Lung (tissue), 13 donors: ENCODE results near the gene PYGO2. TPM values are rescaled to one million over a fixed set of nuclear protein-coding genes. Genes with fewer than 3 reads are reported as not detected.
"Not testable (repeated sequence)": the region's sequence is repeated elsewhere in the genome, so short reads cannot be mapped to it uniquely, and the experiment has no call there.

ENCODE experiments used
- ATAC-seq: fragments of 200-7000 bp; cut with Tn5 transposase; one replicate; pipeline ENCODE4 v1.9.1; 2020; ENCODE audit warnings: moderate number of reproducible peaks; ENCODE audit not compliant: insufficient read depth, low FRiP score
- DNase-seq, 3 donors: peaks; one replicate each; pipeline ENCODE4 v3.0.0-alpha.2; 2013 to 2017
- H3K27ac ChIP-seq, 2 donors: one replicate each; pipeline ENCODE4 v1.5.1; 2013; ENCODE audit warnings: mild to moderate bottlenecking in 2 of 2, moderate library complexity in 2 of 2, control low read depth in 1 of 2, inconsistent platforms in 1 of 2, low read depth in 1 of 2, low read length in 1 of 2
- H3K27me3 ChIP-seq, 3 donors: one replicate each; pipeline ENCODE4 v1.5.1; 2013; ENCODE audit warnings: low read length in 2 of 3; ENCODE audit not compliant: control insufficient read depth in 3 of 3, insufficient read depth in 3 of 3
- H3K36me3 ChIP-seq, 4 donors: one replicate each; pipeline ENCODE4 v1.5.1; 2013; ENCODE audit warnings: low read length in 4 of 4, mild to moderate bottlenecking in 1 of 4, moderate library complexity in 1 of 4; ENCODE audit not compliant: control insufficient read depth in 4 of 4, insufficient read depth in 4 of 4
- H3K4me1 ChIP-seq, 5 donors: one replicate each; pipeline ENCODE4 v1.5.1; 2013; ENCODE audit warnings: low read length in 5 of 5, mild to moderate bottlenecking in 2 of 5, moderate library complexity in 1 of 5; ENCODE audit not compliant: control insufficient read depth in 5 of 5, insufficient read depth in 5 of 5
- H3K4me3 ChIP-seq: one replicate; pipeline ENCODE4 v1.5.1; 2013; ENCODE audit warnings: mild to moderate bottlenecking, control low read depth, moderate library complexity
- H3K9ac ChIP-seq, 2 donors: one replicate each; pipeline ENCODE4 v1.5.1; 2013; ENCODE audit warnings: low read length in 2 of 2, control low read depth in 1 of 2; ENCODE audit not compliant: insufficient read depth in 1 of 2
- H3K9me3 ChIP-seq, 4 donors: one replicate each; pipeline ENCODE4 v1.5.1; 2013; ENCODE audit warnings: low read length in 3 of 4, mild to moderate bottlenecking in 1 of 4, moderate library complexity in 1 of 4; ENCODE audit not compliant: control insufficient read depth in 4 of 4, insufficient read depth in 3 of 4
- CTCF ChIP-seq: IDR thresholded peaks from 2 replicates; pipeline ENCODE4 v1.5.1; 2012; ENCODE audit warnings: mild to moderate bottlenecking; ENCODE audit errors: control extremely low read depth, extremely low read depth
- WGBS, 2 donors: extraction: QIAGEN DNeasy Blood & Tissue Kit; methylation state at CpG; one replicate each; pipeline ENCODE4 v1.1.7; 2013; 5-methylcytosine and 5-hydroxymethylcytosine counted together
- polyA plus RNA-seq, 2 donors: library from polyadenylated mRNA; stranded (reverse); fragments of 200-250 nt; gene quantifications; one replicate each; pipeline ENCODE4 v1.2.1, GENCODE V29; 2013
- small RNA-seq: library from RNA; depleted of rRNA; stranded (forward); fragments of <200 nt; gene quantifications from one replicate; pipeline ENCODE3, GENCODE V24; 2014; ENCODE audit warnings: low replicate concordance
- total RNA-seq, 2 donors: library from RNA; depleted of rRNA in 1 of 2; stranded (reverse); fragments of >200 nt in 1 of 2; gene quantifications; one replicate each; pipeline ENCODE4 v1.2.1, GENCODE V29; 2014 to 2021
- donor health status: control.
- donor health status: control.
- donor health status: Bipolar disorder and iron deficiency.
- donor health status: healthy.
- donor health status: DM: yes; HTN: yes; CAD: no.

Gene PYGO2
- total and polyA plus RNA-seq, 4 donors: 14.6 to 25.2 (median 20.0) TPM

GRCh38 chr1:154908937-154909336 is 52.6 kb downstream of the PYGO2 start:
- Histone ChIP-seq H3K27ac (no peak overlapping the region), H3K4me3 (no peak overlapping the region), H3K4me1 (peaks cover 0 to 6% (median 0%) of the 10 kb centered on the region in 5 donors), H3K9me3 (no peaks in the 10 kb centered on the region), H3K36me3 (peaks cover 0 to 3% (median 0%) of the 10 kb centered on the region in 4 donors), H3K27me3 (no peaks in the 10 kb centered on the region), H3K9ac (no peak overlapping the region)
- ATAC-seq (no peak), DNase-seq (no peak)
- WGBS, 2 donors: 88 to 97% methylated on average over 5 of the region's 5 CpGs
- TF ChIP-seq CTCF: no peak

- not testable (repeated sequence) for H3K4me3 ChIP-seq, H3K27me3 ChIP-seq, H3K36me3 ChIP-seq, H3K9me3 ChIP-seq, ATAC-seq, H3K27ac ChIP-seq, DNase-seq, H3K9ac ChIP-seq, H3K4me1 ChIP-seq
- WGBS, 2 donors: 73 to 81% methylated on average over 3 of the region's 3 CpGs
Measured at GRCh38 chr1:154908129-154908528, 53.5 kb downstream of the PYGO2 start.

Small RNA genes within 50 kb of the gene (small RNA-seq; reads per million reads assigned to genes)
- gene MIR4258: not detected
- gene RF00017: not detected

Other genes with a start within 250 kb of the PYGO2 start
- gene KCNN3, start 91.5 kb downstream of the PYGO2 start, total RNA-seq: 1 to 10 TPM; 3.2 to 4.9 TPM
- under 1 TPM; 0.47 to 0.55 TPM for gene KCNN3, start 91.5 kb downstream of the PYGO2 start, polyA plus RNA-seq
- 10 to 100 TPM; 18.4 to 48.8 TPM for gene PMVK, start 25.1 kb downstream of the PYGO2 start, total RNA-seq
- 10 to 100 TPM; 39.0 to 47.9 TPM for gene PMVK, start 25.1 kb downstream of the PYGO2 start, polyA plus RNA-seq
- 100 to 1,000 TPM in 1 of 2 donors, 10 to 100 TPM in 1; 37.3 to 178 TPM for gene PBXIP1, start 5.7 kb downstream of the PYGO2 start, total RNA-seq
- 10 to 100 TPM; 32.8 to 33.2 TPM for gene PBXIP1, start 5.7 kb downstream of the PYGO2 start, polyA plus RNA-seq
- gene SHC1, start 9.0 kb upstream of the PYGO2 start, total RNA-seq: 100 to 1,000 TPM in 1 of 2 donors, 10 to 100 TPM in 1; 67.6 to 136 TPM
- 100 to 1,000 TPM in 1 of 2 donors, 10 to 100 TPM in 1; 76.5 to 111 TPM for gene SHC1, start 9.0 kb upstream of the PYGO2 start, polyA plus RNA-seq
- 10 to 100 TPM; 22.3 to 33.6 TPM for gene CKS1B, start 12.9 kb upstream of the PYGO2 start, total RNA-seq
- gene CKS1B, start 12.9 kb upstream of the PYGO2 start, polyA plus RNA-seq: 10 to 100 TPM; 26.9 to 38.2 TPM
- gene FLAD1, start 21.6 kb upstream of the PYGO2 start, total RNA-seq: 10 to 100 TPM; 10.9 to 37.0 TPM
- 10 to 100 TPM; 29.3 to 31.9 TPM for gene FLAD1, start 21.6 kb upstream of the PYGO2 start, polyA plus RNA-seq
- under 1 TPM in 1 of 2 donors, not detected in 1; 0.89 TPM for gene LENEP, start 31.8 kb upstream of the PYGO2 start, total RNA-seq
- under 1 TPM in 1 of 2 donors, not detected in 1; 0.31 TPM for gene LENEP, start 31.8 kb upstream of the PYGO2 start, polyA plus RNA-seq
- gene ZBTB7B, start 41.0 kb upstream of the PYGO2 start, total RNA-seq: 10 to 100 TPM; 41.9 to 83.3 TPM
- gene ZBTB7B, start 41.0 kb upstream of the PYGO2 start, polyA plus RNA-seq: 10 to 100 TPM; 52.6 to 57.8 TPM
- gene DCST2, start 72.0 kb upstream of the PYGO2 start, total RNA-seq: 1 to 10 TPM in 1 of 2 donors, under 1 TPM in 1; 0.31 to 1.7 TPM
- 1 to 10 TPM in 1 of 2 donors, under 1 TPM in 1; 0.77 to 1.7 TPM for gene DCST2, start 72.0 kb upstream of the PYGO2 start, polyA plus RNA-seq
- under 1 TPM in 1 of 2 donors, not detected in 1; 0.20 TPM for gene DCST1, start 72.0 kb upstream of the PYGO2 start, total RNA-seq
- gene DCST1, start 72.0 kb upstream of the PYGO2 start, polyA plus RNA-seq: under 1 TPM in 1 of 2 donors, not detected in 1; 0.08 TPM
- 100 to 1,000 TPM in 1 of 2 donors, 10 to 100 TPM in 1; 49.5 to 209 TPM for gene ADAM15, start 89.5 kb upstream of the PYGO2 start, total RNA-seq
- 100 to 1,000 TPM; 111 to 233 TPM for gene ADAM15, start 89.5 kb upstream of the PYGO2 start, polyA plus RNA-seq
- 10 to 100 TPM in 1 of 2 donors, 1 to 10 TPM in 1; 8.3 to 13.4 TPM for gene EFNA4, start 102.0 kb upstream of the PYGO2 start, total RNA-seq
- gene EFNA4, start 102.0 kb upstream of the PYGO2 start, polyA plus RNA-seq: 10 to 100 TPM in 1 of 2 donors, 1 to 10 TPM in 1; 9.2 to 11.2 TPM
- gene EFNA3, start 117.1 kb upstream of the PYGO2 start, total RNA-seq: 1 to 10 TPM; 1.1 to 1.9 TPM
- gene EFNA3, start 117.1 kb upstream of the PYGO2 start, polyA plus RNA-seq: 1 to 10 TPM; 1.5 to 1.8 TPM
- gene EFNA1, start 166.1 kb upstream of the PYGO2 start, total RNA-seq: 100 to 1,000 TPM; 111 to 202 TPM
- gene EFNA1, start 166.1 kb upstream of the PYGO2 start, polyA plus RNA-seq: 100 to 1,000 TPM; 149 to 187 TPM
- gene SLC50A1, start 174.1 kb upstream of the PYGO2 start, total RNA-seq: 10 to 100 TPM; 26.3 to 60.3 TPM
- gene SLC50A1, start 174.1 kb upstream of the PYGO2 start, polyA plus RNA-seq: 100 to 1,000 TPM in 1 of 2 donors, 10 to 100 TPM in 1; 76.6 to 114 TPM
- gene DPM3, start 178.7 kb upstream of the PYGO2 start, total RNA-seq: 10 to 100 TPM; 33.7 to 99.6 TPM
- 100 to 1,000 TPM; 166 to 491 TPM for gene DPM3, start 178.7 kb upstream of the PYGO2 start, polyA plus RNA-seq
- gene KRTCAP2, start 211.5 kb upstream of the PYGO2 start, total RNA-seq: 100 to 1,000 TPM in 1 of 2 donors, 10 to 100 TPM in 1; 58.2 to 162 TPM
- gene KRTCAP2, start 211.5 kb upstream of the PYGO2 start, polyA plus RNA-seq: 100 to 1,000 TPM; 218 to 592 TPM
- under 1 TPM; 0.60 to 0.71 TPM for gene TRIM46, start 212.1 kb upstream of the PYGO2 start, total RNA-seq
- under 1 TPM; 0.26 to 0.31 TPM for gene TRIM46, start 212.1 kb upstream of the PYGO2 start, polyA plus RNA-seq
- 10 to 100 TPM; 26.6 to 33.1 TPM for gene THBS3, start 246.1 kb upstream of the PYGO2 start, total RNA-seq
- 10 to 100 TPM; 11.4 to 22.1 TPM for gene THBS3, start 246.1 kb upstream of the PYGO2 start, polyA plus RNA-seq
- gene MTX1, start 246.9 kb upstream of the PYGO2 start, total RNA-seq: 10 to 100 TPM; 25.6 to 46.7 TPM
- 10 to 100 TPM; 69.9 to 72.1 TPM for gene MTX1, start 246.9 kb upstream of the PYGO2 start, polyA plus RNA-seq